ENCODE measurements around the gene SLC22A3. TPM values are rescaled to one million over a fixed set of nuclear protein-coding genes. Genes with fewer than 3 reads are reported as not detected.

SLC22A3 gene
- total and polyA plus RNA-seq, 4 donors = 9.5 to 65.0 (median 33.3) TPM

DNA sequence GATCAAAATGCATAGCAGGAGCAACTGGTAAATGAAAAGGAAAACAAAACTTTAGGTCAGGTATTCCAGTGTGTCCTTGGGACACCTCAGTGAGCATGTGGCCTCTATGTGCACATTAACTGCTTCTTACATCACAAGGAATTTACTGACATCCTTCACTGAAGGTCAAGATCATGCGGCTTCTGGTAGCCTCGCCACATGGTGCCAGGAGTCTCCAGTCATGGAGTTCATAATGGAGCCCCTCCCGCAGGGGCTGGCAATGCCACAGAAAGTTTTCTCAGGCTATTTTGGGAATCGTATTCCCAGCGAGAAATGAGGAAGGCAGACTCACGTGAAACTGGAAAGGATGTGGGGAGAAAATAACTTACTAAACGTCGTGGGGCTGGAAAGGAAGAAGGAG is 19.7 kb upstream of the SLC22A3 start:
- no peak for DNase-seq

DNA sequence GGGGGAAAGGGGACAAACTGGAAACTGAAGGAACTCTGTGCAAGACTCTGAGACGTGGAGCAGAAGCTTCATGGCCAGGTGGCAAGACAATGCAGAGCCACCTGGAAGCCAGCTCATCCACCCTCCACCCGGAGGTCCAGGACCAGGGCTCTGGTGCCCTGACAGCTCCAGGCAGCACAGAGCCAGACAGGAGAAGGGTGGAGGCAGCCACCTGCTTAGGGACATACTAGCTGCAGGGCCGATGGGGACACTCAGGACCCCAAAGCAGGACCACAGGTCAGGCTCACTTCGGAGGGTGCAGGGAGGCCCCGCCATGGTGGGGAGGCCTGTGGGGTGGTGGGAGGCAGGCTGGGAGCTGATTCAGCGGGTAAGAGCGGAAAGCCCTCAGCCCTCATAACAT is 19.0 kb upstream of the SLC22A3 start:
- ATAC-seq (ENCODE audit: insufficient read depth, low FRiP score) (no peak), DNase-seq (no peak)
- Histone ChIP-seq H3K4me1 (ENCODE audit: control insufficient read depth in 5 of 5, insufficient read depth in 5 of 5, low read length in 5 of 5) (no peaks in the 10 kb centered on the region), H3K9me3 (ENCODE audit: control insufficient read depth in 4 of 4, insufficient read depth in 3 of 4, low read length in 3 of 4) (no peaks in the 10 kb centered on the region), H3K27me3 (ENCODE audit: control insufficient read depth in 3 of 3, insufficient read depth in 3 of 3, low read length in 2 of 3) (no peaks in the 10 kb centered on the region), H3K27ac (ENCODE audit: low read depth in 1 of 2, low read length in 1 of 2) (no peak overlapping the region), H3K4me3 (no peak overlapping the region), H3K36me3 (ENCODE audit: control insufficient read depth in 4 of 4, insufficient read depth in 4 of 4, low read length in 4 of 4) (no peaks in the 10 kb centered on the region), H3K9ac (ENCODE audit: insufficient read depth in 1 of 2, low read length in 2 of 2) (no peak overlapping the region)
- TF ChIP-seq, protein P1, sequence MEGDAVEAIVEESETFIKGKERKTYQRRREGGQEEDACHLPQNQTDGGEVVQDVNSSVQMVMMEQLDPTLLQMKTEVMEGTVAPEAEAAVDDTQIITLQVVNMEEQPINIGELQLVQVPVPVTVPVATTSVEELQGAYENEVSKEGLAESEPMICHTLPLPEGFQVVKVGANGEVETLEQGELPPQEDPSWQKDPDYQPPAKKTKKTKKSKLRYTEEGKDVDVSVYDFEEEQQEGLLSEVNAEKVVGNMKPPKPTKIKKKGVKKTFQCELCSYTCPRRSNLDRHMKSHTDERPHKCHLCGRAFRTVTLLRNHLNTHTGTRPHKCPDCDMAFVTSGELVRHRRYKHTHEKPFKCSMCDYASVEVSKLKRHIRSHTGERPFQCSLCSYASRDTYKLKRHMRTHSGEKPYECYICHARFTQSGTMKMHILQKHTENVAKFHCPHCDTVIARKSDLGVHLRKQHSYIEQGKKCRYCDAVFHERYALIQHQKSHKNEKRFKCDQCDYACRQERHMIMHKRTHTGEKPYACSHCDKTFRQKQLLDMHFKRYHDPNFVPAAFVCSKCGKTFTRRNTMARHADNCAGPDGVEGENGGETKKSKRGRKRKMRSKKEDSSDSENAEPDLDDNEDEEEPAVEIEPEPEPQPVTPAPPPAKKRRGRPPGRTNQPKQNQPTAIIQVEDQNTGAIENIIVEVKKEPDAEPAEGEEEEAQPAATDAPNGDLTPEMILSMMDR (IDR thresholded peaks at IDR 0.05; ENCODE audit: control extremely low read depth, extremely low read depth) = no peak
- WGBS, 2 donors = 75 to 81% methylated on average over 7 of the region's 7 CpGs

More for the DNA sequence above, 19.7 kb upstream of the SLC22A3 start:
- 69 to 72% methylated on average over 8 of the region's 8 CpGs for WGBS, 2 donors
- no peak overlapping the region for H3K4me3 ChIP-seq
- no peaks in the 10 kb centered on the region for H3K4me1 ChIP-seq (ENCODE audit: control insufficient read depth in 5 of 5, insufficient read depth in 5 of 5, low read length in 5 of 5)
- no peak overlapping the region for H3K9ac ChIP-seq (ENCODE audit: insufficient read depth in 1 of 2, low read length in 2 of 2)
- TF ChIP-seq, protein P1 (IDR thresholded peaks at IDR 0.05; ENCODE audit: control extremely low read depth, extremely low read depth) = no peak
- no peak for ATAC-seq (ENCODE audit: insufficient read depth, low FRiP score)
- no peaks in the 10 kb centered on the region for H3K9me3 ChIP-seq (ENCODE audit: control insufficient read depth in 4 of 4, insufficient read depth in 3 of 4, low read length in 3 of 4)
- H3K36me3 ChIP-seq (ENCODE audit: control insufficient read depth in 4 of 4, insufficient read depth in 4 of 4, low read length in 4 of 4) = no peaks in the 10 kb centered on the region
- H3K27ac ChIP-seq (ENCODE audit: low read depth in 1 of 2, low read length in 1 of 2) = no peak overlapping the region
- no peaks in the 10 kb centered on the region for H3K27me3 ChIP-seq (ENCODE audit: control insufficient read depth in 3 of 3, insufficient read depth in 3 of 3, low read length in 2 of 3)

DNA sequence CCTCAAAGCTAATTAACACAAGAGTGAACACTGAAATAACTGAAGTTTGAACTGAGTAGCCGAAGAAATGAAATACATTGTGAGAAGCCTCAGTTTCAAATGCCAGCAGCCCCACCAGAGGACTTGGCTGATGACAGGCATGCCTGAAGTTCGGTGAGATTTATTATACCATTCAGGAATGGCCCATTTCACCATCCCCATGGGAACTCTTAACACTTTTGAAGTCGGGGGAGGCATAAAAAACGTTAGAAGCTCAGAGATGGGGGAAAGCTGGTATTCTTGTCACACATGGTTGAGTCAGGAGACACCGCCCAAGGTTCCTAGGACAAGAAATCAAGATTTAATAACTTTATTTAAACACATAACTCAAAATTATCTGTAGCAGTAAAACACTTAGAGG is 17.6 kb upstream of the SLC22A3 start:
- DNase-seq = no peak
- no peaks in the 10 kb centered on the region for H3K4me1 ChIP-seq (ENCODE audit: control insufficient read depth in 5 of 5, insufficient read depth in 5 of 5, low read length in 5 of 5)
- H3K9me3 ChIP-seq (ENCODE audit: control insufficient read depth in 4 of 4, insufficient read depth in 3 of 4, low read length in 3 of 4) = no peaks in the 10 kb centered on the region
- ATAC-seq (ENCODE audit: insufficient read depth, low FRiP score) = no peak
- no peak overlapping the region for H3K9ac ChIP-seq (ENCODE audit: insufficient read depth in 1 of 2, low read length in 2 of 2)
- WGBS, 2 donors = 69 to 78% methylated on average over 5 of the region's 5 CpGs
- TF ChIP-seq, protein P1 (IDR thresholded peaks at IDR 0.05; ENCODE audit: control extremely low read depth, extremely low read depth) = no peak
- no peak overlapping the region for H3K27ac ChIP-seq (ENCODE audit: low read depth in 1 of 2, low read length in 1 of 2)
- no peaks in the 10 kb centered on the region for H3K36me3 ChIP-seq (ENCODE audit: control insufficient read depth in 4 of 4, insufficient read depth in 4 of 4, low read length in 4 of 4)
- H3K27me3 ChIP-seq (ENCODE audit: control insufficient read depth in 3 of 3, insufficient read depth in 3 of 3, low read length in 2 of 3) = no peaks in the 10 kb centered on the region
- no peak overlapping the region for H3K4me3 ChIP-seq

DNA sequence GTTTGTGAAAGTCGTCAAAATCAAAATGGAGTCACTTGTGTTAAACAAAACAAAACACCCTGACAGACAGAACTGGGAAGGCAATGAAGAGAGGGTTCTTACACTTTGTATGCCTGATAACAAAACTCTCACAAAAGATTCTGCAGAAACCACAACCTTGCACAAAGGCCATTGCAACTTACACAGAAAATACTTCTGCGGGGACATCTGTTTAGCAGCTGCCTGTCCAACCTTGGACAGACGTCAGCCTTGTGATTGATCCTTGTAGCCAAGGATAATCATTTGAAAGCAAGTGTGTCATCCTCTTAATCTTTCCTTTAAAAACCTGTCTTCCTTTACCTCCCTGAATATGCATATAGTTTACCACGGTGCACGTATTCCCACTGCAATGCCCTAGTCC is 17.0 kb upstream of the SLC22A3 start:
- DNase-seq (no peak), ATAC-seq (ENCODE audit: insufficient read depth, low FRiP score) (no peak)
- Histone ChIP-seq H3K36me3 (ENCODE audit: control insufficient read depth in 4 of 4, insufficient read depth in 4 of 4, low read length in 4 of 4) (no peaks in the 10 kb centered on the region), H3K27me3 (ENCODE audit: control insufficient read depth in 3 of 3, insufficient read depth in 3 of 3, low read length in 2 of 3) (no peaks in the 10 kb centered on the region), H3K9ac (ENCODE audit: insufficient read depth in 1 of 2, low read length in 2 of 2) (no peak overlapping the region), H3K27ac (ENCODE audit: low read depth in 1 of 2, low read length in 1 of 2) (no peak overlapping the region), H3K4me1 (ENCODE audit: control insufficient read depth in 5 of 5, insufficient read depth in 5 of 5, low read length in 5 of 5) (no peaks in the 10 kb centered on the region), H3K4me3 (no peak overlapping the region), H3K9me3 (ENCODE audit: control insufficient read depth in 4 of 4, insufficient read depth in 3 of 4, low read length in 3 of 4) (no peaks in the 10 kb centered on the region)
- WGBS, 2 donors = 72 to 79% methylated on average over 5 of the region's 5 CpGs
- TF ChIP-seq, protein P1 (IDR thresholded peaks at IDR 0.05; ENCODE audit: control extremely low read depth, extremely low read depth) = no peak

Measured in lung (tissue), 12 donors.